Right cardiac atrium (tissue), 5 donors: ENCODE results near the gene TTBK2. TPM values are rescaled to one million over a fixed set of nuclear protein-coding genes. Genes with fewer than 3 reads are reported as not detected.
"Not testable (repeated sequence)": the region's sequence is repeated elsewhere in the genome, so short reads cannot be mapped to it uniquely, and the experiment has no call there.

Experiments
- ATAC-seq, 2 donors: fragments of 200-7000 bp; cut with Tn5 transposase; one replicate each; pipeline versions ENCODE4 v1.8.0 to v1.9.1; 2020; ENCODE audit warnings: moderate library complexity in 2 of 2, mild to moderate bottlenecking in 1 of 2
- DNase-seq, 3 donors: peaks; one replicate each; pipeline ENCODE4 v3.0.0-alpha.2; 2020
- H3K27ac ChIP-seq: one replicate; pipeline ENCODE4 v1.5.1; 2013; ENCODE audit warnings: mild to moderate bottlenecking, low read length, control low read depth, moderate library complexity
- H3K27me3 ChIP-seq: one replicate; pipeline ENCODE4 v1.6.1; 2013; ENCODE audit not compliant: control insufficient read depth, insufficient read depth
- H3K4me1 ChIP-seq: one replicate; pipeline ENCODE4 v1.6.1; 2013; ENCODE audit warnings: low read length; ENCODE audit not compliant: control insufficient read depth, insufficient read depth
- H3K4me3 ChIP-seq: one replicate; pipeline ENCODE4 v1.5.1; 2013; ENCODE audit warnings: low read length, control low read depth
- H3K9me3 ChIP-seq: one replicate; pipeline ENCODE4 v1.6.1; 2013; ENCODE audit warnings: low read length; ENCODE audit not compliant: control insufficient read depth
- WGBS: extraction: QIAGEN DNeasy Blood & Tissue Kit; methylation state at CpG from one replicate; pipeline ENCODE4 v1.1.7; 2013; 5-methylcytosine and 5-hydroxymethylcytosine counted together
- intact Hi-C, 4 donors: fragments of 100-400 bp; cut with DNase I; formaldehyde crosslinking; loops; one replicate each; pipeline versions ENCODE4 v1.11.0 to v1.14.0; 2022 to 2023
- long read RNA-seq, 4 donors: library from polyadenylated mRNA; unstranded; transcript quantifications; one replicate each; pipeline ENCODE4 v2.0.0, GENCODE V29; 2020 to 2021
- polyA plus RNA-seq: library from polyadenylated mRNA; stranded (reverse); fragments of 200-250 nt; gene quantifications from one replicate; pipeline ENCODE4 v1.2.3, GENCODE V29; 2013
- total RNA-seq, 4 donors: library from RNA; stranded (reverse); fragmentation: NEBNext Ultra II Directional; extraction: Animal tissue kit (Norgen Biotek cat#: 25700); gene quantifications; one replicate each; pipeline ENCODE4 v1.2.1, GENCODE V29; 2021
- donor health status: healthy with polysubstance abuse.
- donor health status: DM: no; HTN: yes; CAD: no.
- donor health status: DM: no; HTN: no; CAD: no.
- donor health status: DM: no; HTN: yes; CAD: no; lungs with severe emphysema.
- donor health status: DM: yes; HTN: yes; CAD: no.

Gene TTBK2
- total RNA-seq = 10 to 100 TPM; 26.7 to 38.6 (median 31.7) TPM
- polyA plus RNA-seq = 7.9 TPM
- long read RNA-seq, donor 1, full-length matches to known transcripts = 2 of 16 reads
- long read RNA-seq, donor 1, partial matches to known transcripts = 5 of 16 reads
- long read RNA-seq, donor 1, other reads (novel, unspliced or antisense) = 9 of 16 reads
- long read RNA-seq, donor 2, partial matches to known transcripts = 0 of 2 reads
- long read RNA-seq, donor 2, other reads (novel, unspliced or antisense) = 2 of 2 reads
- long read RNA-seq, donor 3, partial matches to known transcripts = 3 of 8 reads
- long read RNA-seq, donor 3, other reads (novel, unspliced or antisense) = 5 of 8 reads
- long read RNA-seq, donor 4, partial matches to known transcripts = 2 of 5 reads
- long read RNA-seq, donor 4, other reads (novel, unspliced or antisense) = 3 of 5 reads

DNA sequence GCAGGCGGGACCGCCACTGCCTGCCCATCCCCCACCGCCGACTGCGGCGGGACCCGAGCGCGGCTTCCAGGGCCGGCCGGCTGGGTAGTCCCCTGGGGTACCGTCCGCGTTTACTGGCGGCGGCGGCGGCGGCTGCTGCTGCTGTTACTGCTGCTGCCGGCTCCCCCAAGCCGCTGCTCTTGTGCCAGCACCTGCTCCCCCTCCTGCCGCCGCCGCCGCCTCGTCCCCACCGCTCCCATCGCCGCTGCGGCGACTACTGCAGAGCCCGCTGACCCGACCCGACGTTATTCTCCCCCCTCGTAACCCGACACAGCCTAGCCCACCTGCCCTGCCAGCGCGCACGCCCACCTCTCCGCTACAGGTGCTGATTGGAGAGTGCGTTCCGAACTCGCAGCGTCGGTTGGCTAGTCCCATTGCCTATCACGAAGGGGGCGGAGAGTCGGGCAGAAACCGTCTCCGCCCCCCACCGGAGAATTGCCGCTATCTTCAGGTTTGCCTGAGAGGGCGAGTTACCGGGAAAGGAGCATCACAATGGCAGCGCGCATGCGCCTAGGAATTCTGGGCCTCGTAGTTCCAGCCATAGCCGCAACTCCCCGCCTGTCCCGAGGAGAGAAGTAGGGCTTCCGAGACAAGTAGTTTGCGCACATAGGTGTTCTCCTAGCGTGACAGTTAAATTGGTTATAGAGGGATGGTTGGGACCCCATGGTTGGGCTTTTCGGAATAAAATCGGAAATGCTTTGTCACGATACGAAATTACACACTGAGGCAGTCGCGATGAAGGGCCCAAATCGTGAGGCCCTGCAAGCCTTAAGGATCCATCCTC, at the start of gene TTBK2:
Gene TTBK2 (minus strand): TSS at position 260 of the 823 bp plus-strand sequence. CDS start 42,161 bp downstream, outside the sequence.
- DNase-seq (peak; percentile 98 to 99 (median 99)), ATAC-seq (peak; percentile 99 to 100)
- Histone ChIP-seq H3K4me3 (peak within 1 kb of the TSS; percentile 92), H3K4me1 (no peaks in the 10 kb centered on the region), H3K9me3 (no peaks in the 10 kb centered on the region), H3K27ac (peak within 1 kb of the TSS; percentile 87), H3K27me3 (no peaks in the 10 kb centered on the region)
- intact Hi-C loops = loop anchor here in 1 of 4 donors (10.0 kb wide), 1 partner anchor 216 kb away; no protein-coding TSS in a partner anchor
- under 1% methylated on average over 72 of the region's 72 CpGs for WGBS

DNA sequence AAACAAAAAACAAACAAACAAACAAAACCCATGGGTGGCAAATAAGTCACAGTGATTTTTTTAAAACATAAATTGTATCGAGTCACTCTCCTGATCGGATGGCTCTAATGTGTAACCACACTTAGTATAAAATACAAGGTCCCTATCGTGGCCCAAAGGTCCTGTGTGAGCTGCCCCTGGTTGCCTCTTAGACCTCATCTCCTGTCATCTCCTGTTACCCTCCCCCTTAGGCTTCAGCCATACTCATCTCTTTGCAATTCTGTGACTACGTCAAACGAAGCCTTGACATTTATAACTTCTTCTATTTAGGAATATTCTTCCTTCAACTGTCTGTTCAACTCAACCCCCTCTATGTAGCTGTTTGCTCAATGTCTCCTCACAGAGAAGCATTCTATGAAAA, 43.9 kb upstream of the TTBK2 start:
- no peak for ATAC-seq
- Histone ChIP-seq H3K27me3 (no peaks in the 10 kb centered on the region), H3K4me1 (no peaks in the 10 kb centered on the region), H3K27ac (no peak overlapping the region), H3K4me3 (no peak overlapping the region), H3K9me3 (no peaks in the 10 kb centered on the region)
- 96% methylated on average over 5 of the region's 5 CpGs for WGBS
- intact Hi-C loops = no loop called here
- no peak for DNase-seq

DNA sequence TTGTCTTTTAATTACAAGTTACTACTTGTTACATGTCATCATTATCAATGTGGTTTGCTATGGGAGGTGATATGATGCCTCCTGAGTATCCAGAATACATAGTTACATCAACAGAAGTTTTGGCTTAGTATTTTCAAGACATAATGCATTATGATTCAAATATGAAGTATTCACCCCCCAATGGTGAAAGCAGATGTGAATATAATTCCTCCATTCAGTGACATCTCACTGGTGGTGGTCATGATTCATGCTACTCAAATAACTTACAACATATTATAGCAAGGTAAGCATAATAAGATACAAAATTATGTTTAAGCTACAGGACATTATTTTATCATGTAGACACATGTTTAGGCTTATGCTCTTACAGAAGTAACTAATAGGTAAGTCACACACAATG, 34.9 kb upstream of the TTBK2 start:
- intact Hi-C loops = no loop called here
- no peaks in the 10 kb centered on the region for H3K9me3 ChIP-seq
- no peak overlapping the region for H3K4me3 ChIP-seq
- no peak overlapping the region for H3K27ac ChIP-seq
- ATAC-seq (no peak), DNase-seq (no peak)
- no peaks in the 10 kb centered on the region for H3K27me3 ChIP-seq
- no peaks in the 10 kb centered on the region for H3K4me1 ChIP-seq

DNA sequence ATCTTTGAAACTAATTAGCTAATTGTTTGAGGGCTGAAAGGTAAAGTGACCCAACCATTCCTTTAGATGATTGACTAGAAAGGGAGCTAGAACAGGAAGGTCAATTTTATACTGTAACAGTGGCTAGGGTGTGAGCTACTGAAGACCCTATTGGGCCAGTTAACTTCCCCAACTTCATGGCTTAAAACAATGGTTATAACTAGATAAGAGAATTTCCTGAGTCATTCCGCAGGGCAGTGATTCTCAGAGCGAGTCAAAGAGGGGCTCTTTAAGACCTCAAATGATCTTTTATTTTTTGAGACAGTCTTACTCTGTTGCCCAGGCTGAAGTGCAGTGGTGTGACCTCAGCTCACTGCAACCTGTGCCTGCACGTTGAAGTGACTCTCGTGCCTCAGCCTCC, 33.7 kb upstream of the TTBK2 start:
- no peak for ATAC-seq
- Histone ChIP-seq H3K4me1 (no peaks in the 10 kb centered on the region), H3K9me3 (no peaks in the 10 kb centered on the region), H3K27ac (no peak overlapping the region), H3K4me3 (no peak overlapping the region), H3K27me3 (no peaks in the 10 kb centered on the region)
- DNase-seq = no peak
- intact Hi-C loops = no loop called here
- WGBS = 90% methylated on average over 4 of the region's 4 CpGs

GRCh38 chr15:42948898-42949297, 28.3 kb upstream of the TTBK2 start:
- ATAC-seq, H3K4me1 ChIP-seq, intact Hi-C loops, DNase-seq, H3K9me3 ChIP-seq, H3K4me3 ChIP-seq, H3K27ac ChIP-seq, H3K27me3 ChIP-seq: not testable (repeated sequence)
- WGBS = 100% methylated on average over 3 of the region's 3 CpGs

GRCh38 chr15:42940527-42940926, 19.9 kb upstream of the TTBK2 start:
- ATAC-seq (no peak), DNase-seq (no peak)
- 81% methylated on average over 1 of the region's 1 CpG for WGBS
- Histone ChIP-seq H3K27ac (no peak overlapping the region), H3K4me1 (no peaks in the 10 kb centered on the region), H3K9me3 (no peaks in the 10 kb centered on the region), H3K4me3 (no peak overlapping the region), H3K27me3 (no peaks in the 10 kb centered on the region)
- intact Hi-C loops = no loop called here

GRCh38 chr15:42939841-42940240, 19.3 kb upstream of the TTBK2 start:
- Histone ChIP-seq H3K4me3 (no peak overlapping the region), H3K27ac (no peak overlapping the region), H3K9me3 (no peaks in the 10 kb centered on the region), H3K27me3 (no peaks in the 10 kb centered on the region), H3K4me1 (no peaks in the 10 kb centered on the region)
- no peak for DNase-seq
- intact Hi-C loops = no loop called here
- no peak for ATAC-seq
- WGBS = 92% methylated on average over 8 of the region's 8 CpGs

- intact Hi-C loops = no loop called here
- H3K4me1 ChIP-seq = no peaks in the 10 kb centered on the region
- H3K9me3 ChIP-seq = no peaks in the 10 kb centered on the region
- DNase-seq (no peak), ATAC-seq (no peak)
- no peak overlapping the region for H3K4me3 ChIP-seq
- no peak overlapping the region for H3K27ac ChIP-seq
- no peaks in the 10 kb centered on the region for H3K27me3 ChIP-seq
Measured at GRCh38 chr15:42937143-42937542, 16.6 kb upstream of the TTBK2 start.

DNA sequence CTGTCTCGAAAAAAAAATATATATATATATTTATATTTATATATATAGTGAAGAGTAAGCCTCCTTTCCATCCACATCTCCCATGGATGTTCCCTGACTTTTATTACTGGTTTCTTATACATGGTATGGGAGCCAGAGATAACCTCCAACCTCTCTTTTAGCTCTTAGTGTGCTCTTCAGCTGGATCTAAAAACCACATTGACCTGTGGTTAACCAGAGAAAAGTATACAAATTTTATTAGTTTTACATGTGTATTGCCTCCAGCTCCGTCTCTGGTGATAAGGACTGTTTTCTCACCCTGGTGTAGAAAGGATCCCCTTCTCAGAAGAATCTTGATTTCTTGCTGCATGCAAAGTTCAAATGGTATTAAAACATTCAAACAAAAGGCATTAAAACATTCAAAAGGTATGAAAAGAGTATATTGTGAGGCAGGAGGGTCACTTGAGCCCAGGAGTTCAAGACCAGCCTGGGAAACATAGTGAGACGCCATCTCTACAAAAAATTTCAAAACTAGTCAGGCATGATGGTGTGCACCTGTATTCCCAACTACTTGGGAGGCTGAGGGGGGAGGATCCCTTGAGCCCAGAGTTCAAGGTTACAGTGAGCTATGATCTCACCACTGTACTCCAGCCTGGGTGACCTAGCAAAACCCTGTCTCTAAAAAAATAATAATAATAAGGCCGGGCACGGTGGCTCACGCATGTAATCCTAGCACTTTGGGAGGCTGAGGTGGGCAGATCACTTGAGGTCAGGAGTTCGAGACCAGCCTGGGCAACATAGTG, 13.5 kb upstream of the TTBK2 start:
- Histone ChIP-seq H3K4me3 (no peak overlapping the region), H3K9me3 (no peaks in the 10 kb centered on the region), H3K4me1 (no peaks in the 10 kb centered on the region), H3K27ac (no peak overlapping the region), H3K27me3 (no peaks in the 10 kb centered on the region)
- 80% methylated on average over 7 of the region's 7 CpGs for WGBS
- ATAC-seq (no peak), DNase-seq (no peak)
- intact Hi-C loops = no loop called here

- Histone ChIP-seq H3K27ac (no peak overlapping the region), H3K9me3 (no peaks in the 10 kb centered on the region), H3K4me1 (no peaks in the 10 kb centered on the region), H3K4me3 (no peak overlapping the region), H3K27me3 (no peaks in the 10 kb centered on the region)
- intact Hi-C loops = no loop called here
- WGBS = 91% methylated on average over 2 of the region's 2 CpGs
- ATAC-seq (no peak), DNase-seq (no peak)
Measured at GRCh38 chr15:42932833-42933515, 12.4 kb upstream of the TTBK2 start.
